ENCODE results near the gene DOK6.

GRCh38 chr18:69649684-69650083 lies 249.0 kb downstream of the DOK6 start:
- no peak for TF ChIP-seq POLR2A (IDR thresholded peaks at IDR 0.05)
- TF ChIP-seq, protein P1, sequence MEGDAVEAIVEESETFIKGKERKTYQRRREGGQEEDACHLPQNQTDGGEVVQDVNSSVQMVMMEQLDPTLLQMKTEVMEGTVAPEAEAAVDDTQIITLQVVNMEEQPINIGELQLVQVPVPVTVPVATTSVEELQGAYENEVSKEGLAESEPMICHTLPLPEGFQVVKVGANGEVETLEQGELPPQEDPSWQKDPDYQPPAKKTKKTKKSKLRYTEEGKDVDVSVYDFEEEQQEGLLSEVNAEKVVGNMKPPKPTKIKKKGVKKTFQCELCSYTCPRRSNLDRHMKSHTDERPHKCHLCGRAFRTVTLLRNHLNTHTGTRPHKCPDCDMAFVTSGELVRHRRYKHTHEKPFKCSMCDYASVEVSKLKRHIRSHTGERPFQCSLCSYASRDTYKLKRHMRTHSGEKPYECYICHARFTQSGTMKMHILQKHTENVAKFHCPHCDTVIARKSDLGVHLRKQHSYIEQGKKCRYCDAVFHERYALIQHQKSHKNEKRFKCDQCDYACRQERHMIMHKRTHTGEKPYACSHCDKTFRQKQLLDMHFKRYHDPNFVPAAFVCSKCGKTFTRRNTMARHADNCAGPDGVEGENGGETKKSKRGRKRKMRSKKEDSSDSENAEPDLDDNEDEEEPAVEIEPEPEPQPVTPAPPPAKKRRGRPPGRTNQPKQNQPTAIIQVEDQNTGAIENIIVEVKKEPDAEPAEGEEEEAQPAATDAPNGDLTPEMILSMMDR (IDR thresholded peaks at IDR 0.05) = no peak
